ENCODE results near the gene DNAH17.

Gene DNAH17

GRCh38 chr17:78484271-78485246 lies 92.6 kb downstream of the DNAH17 start:
- Histone ChIP-seq H3K4me1 (ENCODE audit: control insufficient read depth, low read length) (no peaks in the 10 kb centered on the region), H3K27me3 (ENCODE audit: control insufficient read depth, low read length) (peaks cover 4% of the 10 kb centered on the region; the same call in 1 of the 2 replicates), H3K36me3 (ENCODE audit: control insufficient read depth, low read length) (no peaks in the 10 kb centered on the region), H3K27ac (ENCODE audit: low read depth, low read length) (no peak overlapping the region), H3K9me3 (ENCODE audit: control insufficient read depth, insufficient read depth, low read length) (no peaks in the 10 kb centered on the region), H3K9me2 (replicated peaks; ENCODE audit: control insufficient read depth, low read length) (no peaks in the 10 kb centered on the region), H3F3A (ENCODE audit: control insufficient read depth, insufficient read depth) (no peaks in the 10 kb centered on the region), H3K4me3 (ENCODE audit: low read length) (no peak overlapping the region), H4K20me1 (ENCODE audit: control insufficient read depth, insufficient read depth, low read depth, low read length) (no peaks in the 10 kb centered on the region), H3K79me2 (ENCODE audit: control insufficient read depth, low read length) (no peaks in the 10 kb centered on the region), H3K4me2 (ENCODE audit: low read length) (no peak overlapping the region)
- no peak for TF ChIP-seq EZH2phosphoT487 (IDR thresholded peaks at IDR 0.05; ENCODE audit: borderline replicate concordance, low read length)
- no peak for TF ChIP-seq CTCF (IDR thresholded peaks at IDR 0.05; ENCODE audit: low read depth, low read length, poor library complexity, severe bottlenecking)

- H3F3A ChIP-seq (ENCODE audit: control insufficient read depth, insufficient read depth): no peaks in the 10 kb centered on the region
- no peak overlapping the region for H3K4me3 ChIP-seq (ENCODE audit: low read length)
- no peaks in the 10 kb centered on the region for H3K9me3 ChIP-seq (ENCODE audit: control insufficient read depth, insufficient read depth, low read length)
- H3K27me3 ChIP-seq (ENCODE audit: control insufficient read depth, low read length): peaks cover 4% of the 10 kb centered on the region; the same call in 1 of the 2 replicates
- no peaks in the 10 kb centered on the region for H3K4me1 ChIP-seq (ENCODE audit: control insufficient read depth, low read length)
- TF ChIP-seq EZH2phosphoT487 (IDR thresholded peaks at IDR 0.05; ENCODE audit: borderline replicate concordance, low read length): no peak
- no peaks in the 10 kb centered on the region for H3K79me2 ChIP-seq (ENCODE audit: control insufficient read depth, low read length)
- H4K20me1 ChIP-seq (ENCODE audit: control insufficient read depth, insufficient read depth, low read depth, low read length): no peaks in the 10 kb centered on the region
- no peaks in the 10 kb centered on the region for H3K9me2 ChIP-seq (replicated peaks; ENCODE audit: control insufficient read depth, low read length)
- H3K27ac ChIP-seq (ENCODE audit: low read depth, low read length): no peak overlapping the region
- H3K4me2 ChIP-seq (ENCODE audit: low read length): no peak overlapping the region
- no peaks in the 10 kb centered on the region for H3K36me3 ChIP-seq (ENCODE audit: control insufficient read depth, low read length)
These were observed 97.8 kb downstream of the DNAH17 start for GRCh38 chr17:78479369-78479768.

- H3K27ac ChIP-seq (ENCODE audit: low read depth, low read length): no peak overlapping the region
- H3K79me2 ChIP-seq (ENCODE audit: control insufficient read depth, low read length): no peaks in the 10 kb centered on the region
- no peaks in the 10 kb centered on the region for H3F3A ChIP-seq (ENCODE audit: control insufficient read depth, insufficient read depth)
- H3K4me1 ChIP-seq (ENCODE audit: control insufficient read depth, low read length): no peaks in the 10 kb centered on the region
- no peaks in the 10 kb centered on the region for H3K9me2 ChIP-seq (replicated peaks; ENCODE audit: control insufficient read depth, low read length)
- H4K20me1 ChIP-seq (ENCODE audit: control insufficient read depth, insufficient read depth, low read depth, low read length): no peaks in the 10 kb centered on the region
- TF ChIP-seq EZH2phosphoT487 (IDR thresholded peaks at IDR 0.05; ENCODE audit: borderline replicate concordance, low read length): no peak
- no peak for TF ChIP-seq CTCF (IDR thresholded peaks at IDR 0.05; ENCODE audit: low read depth, low read length, poor library complexity, severe bottlenecking)
- H3K9me3 ChIP-seq (ENCODE audit: control insufficient read depth, insufficient read depth, low read length): no peaks in the 10 kb centered on the region
- H3K4me3 ChIP-seq (ENCODE audit: low read length): no peak overlapping the region
- no peak overlapping the region for H3K4me2 ChIP-seq (ENCODE audit: low read length)
- no peaks in the 10 kb centered on the region for H3K36me3 ChIP-seq (ENCODE audit: control insufficient read depth, low read length)
- H3K27me3 ChIP-seq (ENCODE audit: control insufficient read depth, low read length): peaks cover 4% of the 10 kb centered on the region; the same call in 1 of the 2 replicates
These were observed 98.4 kb downstream of the DNAH17 start for GRCh38 chr17:78478757-78479297.

Data from DOHH2 (cell line).